DLD1 (cell line): ENCODE data around the gene SERPINE3.

Source experiments
- in situ Hi-C: cut with HindIII; loops from 2 replicates; pipeline ENCODE4 v1.10.0; 2017; ENCODE audit warnings: low sequenced_read_pairs

Gene SERPINE3

DNA sequence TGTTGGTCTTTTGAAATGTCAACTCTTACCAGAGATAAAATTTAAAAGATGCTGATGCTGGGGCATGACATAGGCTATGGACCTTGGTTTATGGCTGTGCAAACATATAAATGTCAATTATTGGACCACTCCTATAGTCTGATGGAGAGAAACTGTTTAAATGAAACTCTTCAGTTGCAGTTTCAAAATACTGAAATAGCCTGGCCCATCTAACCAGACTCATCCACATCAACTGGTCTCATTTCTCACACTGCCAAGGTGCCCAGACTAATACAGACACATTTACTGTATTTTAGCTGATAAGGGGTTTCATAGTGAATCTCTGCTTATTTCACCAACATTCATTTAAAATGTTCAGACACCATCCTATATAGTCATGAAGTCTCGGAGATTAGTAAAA lies 19.9 kb downstream of the SERPINE3 start:
- in situ Hi-C loops = no loop called here

GRCh38 chr13:51360489-51360888 lies 21.0 kb downstream of the SERPINE3 start:
- in situ Hi-C loops = no loop called here

DNA sequence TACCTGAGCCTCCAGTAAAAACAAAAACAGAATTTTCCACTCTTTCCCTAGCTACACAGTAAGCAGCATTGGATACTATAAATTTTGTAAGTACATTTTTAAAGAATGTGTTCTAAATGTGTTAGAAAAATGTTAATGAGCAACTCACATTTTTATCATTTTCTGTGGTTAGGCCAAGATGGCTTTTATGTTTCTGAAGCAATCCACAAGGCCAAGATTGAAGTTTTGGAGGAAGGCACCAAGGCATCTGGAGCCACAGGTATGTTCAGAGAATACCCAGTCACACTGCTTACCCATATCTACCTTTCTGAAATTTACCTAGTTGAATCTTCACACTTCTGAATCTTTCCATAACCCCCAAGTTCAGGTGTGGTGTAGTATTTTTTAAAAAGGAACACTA lies 21.6 kb downstream of the SERPINE3 start:
- in situ Hi-C loops = no loop called here

- in situ Hi-C loops = no loop called here
These were observed 24.1 kb downstream of the SERPINE3 start for GRCh38 chr13:51363625-51364024.

DNA sequence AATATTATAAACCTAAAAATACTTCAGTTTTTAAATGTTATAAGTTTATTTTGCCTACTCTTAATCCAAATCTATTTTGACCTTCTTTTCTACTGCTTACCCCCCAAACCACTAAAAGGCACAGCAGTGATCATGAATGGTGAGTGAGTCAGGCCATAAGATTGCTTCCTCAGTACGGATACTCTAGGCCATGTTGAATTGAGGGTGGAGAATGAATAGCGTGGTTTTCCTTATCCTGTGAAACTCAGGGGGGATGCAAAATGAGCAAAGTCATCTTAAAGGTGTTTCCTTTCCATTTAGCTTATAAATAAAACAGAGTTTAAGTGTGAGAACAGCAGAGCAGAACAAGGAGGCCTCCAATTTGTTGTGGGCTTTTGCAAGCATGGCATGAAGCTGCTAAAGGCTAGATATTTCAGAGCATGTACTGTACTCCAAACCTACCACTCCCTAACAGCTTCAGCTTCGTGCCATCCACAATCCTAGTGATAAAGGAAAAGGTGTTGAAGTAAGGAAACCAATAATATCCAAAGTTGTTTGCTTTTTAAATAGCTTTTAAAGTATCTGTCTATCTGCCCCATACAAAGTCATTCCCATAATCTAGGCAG lies 25.0 kb downstream of the SERPINE3 start:
- in situ Hi-C loops = no loop called here

DNA sequence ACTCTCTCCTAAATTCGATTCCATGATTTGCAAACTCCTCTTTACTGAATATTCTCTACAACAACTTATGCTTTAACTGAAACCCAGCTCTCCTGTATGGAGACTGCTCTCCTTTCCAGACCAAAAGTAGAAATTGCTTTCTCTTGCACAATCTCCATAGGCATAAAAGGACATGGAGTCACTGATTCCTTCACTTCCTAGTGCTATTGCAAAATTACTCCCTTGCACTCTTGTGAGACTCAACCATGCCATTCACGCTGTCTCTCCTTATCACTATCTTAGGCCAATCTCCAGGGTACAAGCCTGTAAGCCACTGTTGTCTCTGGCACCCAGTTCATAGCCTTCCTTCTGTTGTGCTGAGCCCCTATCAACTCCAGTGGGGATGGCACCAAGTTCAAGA lies 30.6 kb downstream of the SERPINE3 start:
- in situ Hi-C loops = no loop called here

DNA sequence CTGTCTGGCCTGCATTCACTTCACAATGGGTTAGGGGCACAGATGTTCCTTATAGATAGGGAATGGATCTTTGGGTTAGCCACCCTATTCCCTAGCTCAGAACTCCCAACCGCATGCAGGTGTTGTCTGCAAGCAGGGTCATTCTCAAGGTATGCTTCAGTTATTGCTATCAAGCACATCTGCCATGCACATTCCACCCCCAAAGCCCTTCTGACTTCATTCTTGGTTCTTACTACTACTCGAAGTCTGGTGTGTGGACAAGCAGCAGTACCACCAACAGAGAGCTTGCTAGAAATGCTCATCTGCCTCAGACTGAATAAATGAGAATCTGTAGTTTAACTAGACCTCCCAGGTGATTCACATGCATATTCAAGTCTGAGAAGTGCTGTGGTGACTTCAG lies 31.3 kb downstream of the SERPINE3 start:
- in situ Hi-C loops = no loop called here

GRCh38 chr13:51371768-51372399 lies 32.4 kb downstream of the SERPINE3 start:
- in situ Hi-C loops = no loop called here

DNA sequence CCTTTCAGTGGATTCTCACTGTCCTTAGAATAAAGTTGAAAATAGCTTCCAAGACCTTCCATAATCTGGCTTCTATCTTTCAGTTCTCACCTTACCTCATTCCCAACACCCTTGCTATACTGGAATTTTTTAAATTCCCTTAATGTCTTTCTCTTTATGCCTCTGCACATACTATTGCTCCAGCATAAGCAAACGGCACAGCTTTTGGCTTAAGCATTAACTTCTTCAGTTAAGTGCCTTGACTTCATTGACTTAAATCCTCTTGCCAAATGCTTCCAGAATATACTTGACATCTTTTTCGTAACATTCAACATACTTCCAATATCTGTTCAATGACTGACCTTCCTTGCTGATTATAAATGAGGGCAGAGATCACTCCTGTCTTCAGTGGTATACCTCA lies 34.0 kb downstream of the SERPINE3 start:
- in situ Hi-C loops = no loop called here

GRCh38 chr13:51380269-51380668 lies 40.8 kb downstream of the SERPINE3 start:
- in situ Hi-C loops = no loop called here

DNA sequence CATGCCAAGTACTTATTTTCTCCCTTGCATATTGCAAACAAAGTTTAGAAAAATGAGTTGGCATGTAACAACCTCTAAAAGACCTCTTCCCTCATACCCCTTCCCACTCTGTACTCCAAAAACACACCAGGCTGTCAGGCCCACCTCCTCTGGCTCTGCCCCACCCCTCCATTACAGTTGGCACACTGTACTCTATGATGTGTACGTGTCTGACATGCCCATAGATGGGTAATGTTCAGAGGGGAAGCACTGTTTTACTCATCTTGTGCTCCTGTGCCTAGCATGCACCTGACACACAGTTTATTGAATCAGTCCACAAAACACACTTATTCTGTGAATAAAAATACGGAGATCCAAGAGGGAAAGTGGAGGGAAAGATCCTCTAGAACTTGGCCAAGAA lies 45.6 kb downstream of the SERPINE3 start:
- in situ Hi-C loops = no loop called here

- in situ Hi-C loops = no loop called here
These were observed 55.2 kb downstream of the SERPINE3 start for GRCh38 chr13:51394724-51395123.

GRCh38 chr13:51396352-51396751 lies 56.9 kb downstream of the SERPINE3 start:
- in situ Hi-C loops = no loop called here

DNA sequence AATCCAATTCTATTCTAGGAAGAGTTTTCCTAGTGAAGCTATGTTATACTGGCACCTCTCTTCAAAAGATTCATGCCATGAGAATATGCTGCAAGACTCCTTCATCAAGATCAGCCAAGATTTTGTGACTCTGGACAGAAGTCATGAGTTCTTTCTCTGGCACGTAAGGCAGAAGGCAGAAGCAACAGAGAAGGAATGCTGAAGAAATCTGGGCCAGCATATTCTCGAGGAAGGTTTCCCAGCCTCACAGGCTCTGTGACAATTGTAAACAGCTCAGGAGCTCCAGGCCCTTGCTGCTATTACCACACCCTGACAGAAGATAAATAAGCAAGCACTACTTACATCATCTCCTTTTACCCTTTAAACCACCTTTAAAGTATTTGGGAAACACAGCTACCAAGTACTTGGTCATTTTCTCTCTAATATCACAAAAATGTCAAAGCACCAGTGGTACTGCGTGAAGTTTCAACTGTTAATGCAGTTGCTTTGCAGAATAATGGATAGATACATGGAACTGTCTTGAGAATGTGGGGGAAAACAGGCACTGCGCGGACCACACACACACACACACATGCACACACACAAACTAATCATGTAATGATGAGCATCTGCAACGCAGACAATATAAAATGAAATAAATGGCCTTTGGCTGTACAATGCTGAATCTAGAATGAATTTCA lies 57.9 kb downstream of the SERPINE3 start:
- in situ Hi-C loops = no loop called here

- in situ Hi-C loops = no loop called here
These were observed 65.7 kb downstream of the SERPINE3 start for GRCh38 chr13:51405176-51405575.

GRCh38 chr13:51412431-51412830 lies 72.9 kb downstream of the SERPINE3 start:
- in situ Hi-C loops = no loop called here
